Measurements from ENCODE around the gene PPP1R13B. TPM values are rescaled to one million over a fixed set of nuclear protein-coding genes. Genes with fewer than 3 reads are reported as not detected.

Gene PPP1R13B
- total RNA-seq, 1 experiment from 2014 or later: 17.8 TPM

GRCh38 chr14:103690332-103690731, 157.0 kb downstream of the PPP1R13B start:
- peaks cover 7% of the 10 kb centered on the region; the same call in 1 of the 2 replicates for H3K79me2 ChIP-seq (ENCODE audit: insufficient read depth, low read length)
- peaks cover 18 to 30% of the 10 kb centered on the region in 2 experiments; a peak in 3 of 4 replicates for H3K36me3 ChIP-seq (ENCODE audit: control insufficient read depth in 1 of 2, insufficient read depth in 2 of 2, low read length in 2 of 2)
- H4K20me1 ChIP-seq (ENCODE audit: insufficient read depth): peaks cover 15% of the 10 kb centered on the region; the same call in 1 of the 2 replicates

More at GRCh38 chr14:103690332-103690731, 157.0 kb downstream of the PPP1R13B start:
- no peak overlapping the region for H3K4me3 ChIP-seq (replicated peaks in 1 of 2; ENCODE audit: low read depth in 1 of 2, low read length in 2 of 2)
- no peaks in the 10 kb centered on the region for H3K9me2 ChIP-seq (ENCODE audit: insufficient read depth)
- ChIA-PET CTCF (no interaction called here), POLR2A (no interaction called here), RAD21 (ENCODE audit: low non-redundant PET in 1 of 2, low total read pairs in 2 of 2, uncharacterized antibody in 2 of 2, unreplicated experiment in 2 of 2) (no interaction called here)
- no peaks in the 10 kb centered on the region; a peak in 1 of 4 replicates for H3K4me1 ChIP-seq (ENCODE audit: control insufficient read depth in 1 of 2, insufficient read depth in 2 of 2, low read length in 2 of 2)
- H3K27ac ChIP-seq (ENCODE audit: low read depth, low read length): no peak overlapping the region
- no peak overlapping the region for H2AFZ ChIP-seq (ENCODE audit: low read depth, low read length, poor library complexity, severe bottlenecking)
- intact Hi-C loops (cut with micrococcal nuclease): no loop called here
- no peak for TF ChIP-seq ATF3 (IDR thresholded peaks at IDR 0.05)
- TF ChIP-seq ZNF274 (IDR thresholded peaks at IDR 0.05; ENCODE audit: low read depth, low read length): no peak
- TF ChIP-seq EZH2phosphoT487 (IDR thresholded peaks at IDR 0.05; ENCODE audit: borderline replicate concordance): no peak
- no peak for TF ChIP-seq CEBPB (IDR thresholded peaks at IDR 0.05; ENCODE audit: low read depth)
- TF ChIP-seq FOSL1 (IDR thresholded peaks at IDR 0.05; ENCODE audit: low read depth): no peak
- TF ChIP-seq ZBTB33 (IDR thresholded peaks at IDR 0.05; ENCODE audit: extremely low read depth, insufficient replicate concordance, low read length): no peak
- no peak for TF ChIP-seq SRF (IDR thresholded peaks at IDR 0.05; ENCODE audit: low read depth)
- no peak for TF ChIP-seq ELF1 (IDR thresholded peaks at IDR 0.05; ENCODE audit: borderline replicate concordance, low read depth)
- no peak for TF ChIP-seq SIN3A (IDR thresholded peaks at IDR 0.05; ENCODE audit: low read depth)
- TF ChIP-seq RAD21 (IDR thresholded peaks at IDR 0.05; ENCODE audit: low read depth): no peak
- no peak for TF ChIP-seq MAX (IDR thresholded peaks at IDR 0.05)
- no peak for TF ChIP-seq TCF7L2 (IDR thresholded peaks at IDR 0.05; ENCODE audit: borderline replicate concordance, extremely low read depth, insufficient read depth, insufficient read length)
- TF ChIP-seq CBX3 (IDR thresholded peaks at IDR 0.05; ENCODE audit: low read depth): no peak
- no peak for TF ChIP-seq POLR2A (IDR thresholded peaks at IDR 0.05; ENCODE audit: borderline replicate concordance, extremely low read depth, insufficient read depth, insufficient read length)
- no peak for TF ChIP-seq CTCF (IDR thresholded peaks at IDR 0.05 in 2 of 3, conservative IDR thresholded peaks at IDR 0.05 in 1 of 3; ENCODE audit: borderline replicate concordance in 1 of 3, insufficient read depth in 1 of 3, low read depth in 2 of 3, low read length in 2 of 3)
- TF ChIP-seq YY1 (IDR thresholded peaks at IDR 0.05; ENCODE audit: extremely low read depth, insufficient replicate concordance, low read depth, low read length): no peak
- no peak for TF ChIP-seq EZH2 (IDR thresholded peaks at IDR 0.05)
- no peak for TF ChIP-seq REST (IDR thresholded peaks at IDR 0.05; ENCODE audit: low read depth)
- TF ChIP-seq POLR2AphosphoS5 (IDR thresholded peaks at IDR 0.05; ENCODE audit: low read depth, low read length): no peak
- no peak overlapping the region for H3K9ac ChIP-seq (ENCODE audit: low read length)
- H3K4me2 ChIP-seq (ENCODE audit: low read length): no peak overlapping the region
- no peak for ATAC-seq
- no TSS peak for BruUV-seq (replicated peaks)
- H3K9me3 ChIP-seq (ENCODE audit: control insufficient read depth in 1 of 2, insufficient read depth in 1 of 2, low read depth in 1 of 2, low read length in 2 of 2): no peaks in the 10 kb centered on the region
- DNase-seq (ENCODE audit: low read depth, low spot score): no peak
- no peaks in the 10 kb centered on the region for H3K27me3 ChIP-seq (ENCODE audit: insufficient read depth, low read length)
